ENCODE data around the gene PEAK1.

PEAK1 gene

DNA sequence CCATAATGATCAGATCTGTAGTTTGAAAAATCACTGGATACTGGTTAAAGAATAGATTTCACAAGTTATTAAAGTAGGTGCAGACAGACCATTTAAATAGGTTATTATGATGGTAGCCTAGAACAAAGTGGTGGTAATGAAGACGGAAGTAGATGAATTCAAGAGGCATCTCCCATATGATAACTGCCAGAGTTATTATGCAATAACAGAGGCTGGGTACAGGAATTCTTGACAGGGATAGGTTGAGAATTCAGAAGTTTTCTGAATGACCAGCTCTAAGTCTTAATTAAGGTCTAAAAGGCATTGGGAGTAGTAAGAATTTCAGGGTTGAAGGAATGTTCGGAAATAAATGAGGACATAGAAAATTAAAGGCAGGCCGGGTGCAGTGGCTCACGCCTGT, 108.9 kb downstream of the PEAK1 start:
- Histone ChIP-seq H3K27ac (ENCODE audit: low read length) (no peak overlapping the region), H3K9me3 (ENCODE audit: control insufficient read depth, insufficient read depth, low read length) (no peaks in the 10 kb centered on the region), H3K4me1 (ENCODE audit: control insufficient read depth, insufficient read depth, low read length) (no peaks in the 10 kb centered on the region), H3K4me3 (ENCODE audit: low read length) (no peak overlapping the region), H3K27me3 (ENCODE audit: control insufficient read depth, insufficient read depth, low read length) (no peaks in the 10 kb centered on the region), H3K36me3 (ENCODE audit: control insufficient read depth, insufficient read depth, low read length) (no peaks in the 10 kb centered on the region)
- DNase-seq (ENCODE audit: low read depth, low spot score), result no peak
- no CpG with 5 or more reads among the region's 4 CpGs for WGBS (ENCODE audit: insufficient coverage, insufficient read length)

GRCh38 chr15:77309392-77309791, 110.5 kb downstream of the PEAK1 start:
- H3K36me3 ChIP-seq (ENCODE audit: control insufficient read depth, insufficient read depth, low read length), result no peaks in the 10 kb centered on the region
- no peak for DNase-seq (ENCODE audit: low read depth, low spot score)
- H3K4me3 ChIP-seq (ENCODE audit: low read length), result no peak overlapping the region
- no peaks in the 10 kb centered on the region for H3K27me3 ChIP-seq (ENCODE audit: control insufficient read depth, insufficient read depth, low read length)
- H3K9me3 ChIP-seq (ENCODE audit: control insufficient read depth, insufficient read depth, low read length), result no peaks in the 10 kb centered on the region
- H3K4me1 ChIP-seq (ENCODE audit: control insufficient read depth, insufficient read depth, low read length), result no peaks in the 10 kb centered on the region
- no peak overlapping the region for H3K27ac ChIP-seq (ENCODE audit: low read length)

GRCh38 chr15:77305953-77306352, 114.0 kb downstream of the PEAK1 start:
- Histone ChIP-seq H3K9me3 (ENCODE audit: control insufficient read depth, insufficient read depth, low read length) (no peaks in the 10 kb centered on the region), H3K4me1 (ENCODE audit: control insufficient read depth, insufficient read depth, low read length) (no peaks in the 10 kb centered on the region), H3K27ac (ENCODE audit: low read length) (no peak overlapping the region), H3K36me3 (ENCODE audit: control insufficient read depth, insufficient read depth, low read length) (no peaks in the 10 kb centered on the region), H3K4me3 (ENCODE audit: low read length) (no peak overlapping the region), H3K27me3 (ENCODE audit: control insufficient read depth, insufficient read depth, low read length) (no peaks in the 10 kb centered on the region)
- no CpG with 5 or more reads among the region's 2 CpGs for WGBS (ENCODE audit: insufficient coverage, insufficient read length)
- DNase-seq (ENCODE audit: low read depth, low spot score), result no peak

DNA sequence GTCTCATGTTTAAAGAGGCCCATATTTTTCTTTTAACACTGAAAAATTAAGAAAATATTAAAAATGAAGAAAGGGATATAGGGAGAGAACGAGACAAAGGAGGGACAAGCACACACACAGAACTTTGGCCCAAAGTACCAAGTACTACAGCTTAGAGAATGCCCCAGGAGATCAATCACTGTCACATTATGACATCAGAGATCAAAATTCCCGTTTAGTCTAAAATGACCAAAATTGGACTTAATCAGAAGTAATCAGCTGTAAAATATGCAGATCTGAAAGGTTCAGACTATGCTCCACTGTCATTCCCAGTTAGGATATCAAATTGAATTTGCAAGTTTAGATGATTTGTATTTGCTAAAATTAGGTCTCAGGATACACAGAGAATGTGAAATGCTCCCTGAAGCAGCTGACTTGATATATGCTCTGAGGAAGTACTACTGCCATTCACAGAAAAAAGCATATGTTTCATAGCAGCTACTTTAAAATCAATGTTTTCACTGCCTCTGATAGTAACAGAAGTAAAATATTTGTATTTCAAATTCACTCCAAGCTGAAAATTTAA, 123.0 kb downstream of the PEAK1 start:
- Histone ChIP-seq H3K4me1 (ENCODE audit: control insufficient read depth, insufficient read depth, low read length) (no peaks in the 10 kb centered on the region), H3K36me3 (ENCODE audit: control insufficient read depth, insufficient read depth, low read length) (no peaks in the 10 kb centered on the region), H3K27ac (ENCODE audit: low read length) (no peak overlapping the region), H3K4me3 (ENCODE audit: low read length) (no peak overlapping the region), H3K27me3 (ENCODE audit: control insufficient read depth, insufficient read depth, low read length) (no peaks in the 10 kb centered on the region), H3K9me3 (ENCODE audit: control insufficient read depth, insufficient read depth, low read length) (no peaks in the 10 kb centered on the region)
- WGBS (ENCODE audit: insufficient coverage, insufficient read length), result no CpG with 5 or more reads among the region's 2 CpGs
- no peak for DNase-seq (ENCODE audit: low read depth, low spot score)

GRCh38 chr15:77295446-77295845, 124.5 kb downstream of the PEAK1 start:
- Histone ChIP-seq H3K4me3 (ENCODE audit: low read length) (no peak overlapping the region), H3K4me1 (ENCODE audit: control insufficient read depth, insufficient read depth, low read length) (no peaks in the 10 kb centered on the region), H3K36me3 (ENCODE audit: control insufficient read depth, insufficient read depth, low read length) (no peaks in the 10 kb centered on the region), H3K27me3 (ENCODE audit: control insufficient read depth, insufficient read depth, low read length) (no peaks in the 10 kb centered on the region), H3K9me3 (ENCODE audit: control insufficient read depth, insufficient read depth, low read length) (no peaks in the 10 kb centered on the region), H3K27ac (ENCODE audit: low read length) (no peak overlapping the region)
- WGBS (ENCODE audit: insufficient coverage, insufficient read length), result no CpG with 5 or more reads among the region's 2 CpGs
- DNase-seq (ENCODE audit: low read depth, low spot score), result no peak

- Histone ChIP-seq H3K27ac (ENCODE audit: low read length) (no peak overlapping the region), H3K4me1 (ENCODE audit: control insufficient read depth, insufficient read depth, low read length) (no peaks in the 10 kb centered on the region), H3K36me3 (ENCODE audit: control insufficient read depth, insufficient read depth, low read length) (no peaks in the 10 kb centered on the region), H3K4me3 (ENCODE audit: low read length) (no peak overlapping the region), H3K27me3 (ENCODE audit: control insufficient read depth, insufficient read depth, low read length) (no peaks in the 10 kb centered on the region), H3K9me3 (ENCODE audit: control insufficient read depth, insufficient read depth, low read length) (no peaks in the 10 kb centered on the region)
- DNase-seq (ENCODE audit: low read depth, low spot score), result no peak
- WGBS (ENCODE audit: insufficient coverage, insufficient read length), result no CpG with 5 or more reads among the region's 1 CpG
Observed at GRCh38 chr15:77292969-77293558, 126.8 kb downstream of the PEAK1 start.

GRCh38 chr15:77291107-77291506, 128.8 kb downstream of the PEAK1 start:
- no peaks in the 10 kb centered on the region for H3K9me3 ChIP-seq (ENCODE audit: control insufficient read depth, insufficient read depth, low read length)
- H3K36me3 ChIP-seq (ENCODE audit: control insufficient read depth, insufficient read depth, low read length), result no peaks in the 10 kb centered on the region
- no peaks in the 10 kb centered on the region for H3K4me1 ChIP-seq (ENCODE audit: control insufficient read depth, insufficient read depth, low read length)
- H3K27me3 ChIP-seq (ENCODE audit: control insufficient read depth, insufficient read depth, low read length), result no peaks in the 10 kb centered on the region
- H3K27ac ChIP-seq (ENCODE audit: low read length), result no peak overlapping the region
- no CpG with 5 or more reads among the region's 4 CpGs for whole genome bisulfite sequencing (ENCODE audit: insufficient coverage, insufficient read length)
- H3K4me3 ChIP-seq (ENCODE audit: low read length), result no peak overlapping the region
- no peak for DNase-seq (ENCODE audit: low read depth, low spot score)

GRCh38 chr15:77287385-77287784, 132.5 kb downstream of the PEAK1 start:
- Histone ChIP-seq H3K4me1 (ENCODE audit: control insufficient read depth, insufficient read depth, low read length) (no peaks in the 10 kb centered on the region), H3K9me3 (ENCODE audit: control insufficient read depth, insufficient read depth, low read length) (no peaks in the 10 kb centered on the region), H3K36me3 (ENCODE audit: control insufficient read depth, insufficient read depth, low read length) (no peaks in the 10 kb centered on the region), H3K27ac (ENCODE audit: low read length) (no peak overlapping the region), H3K4me3 (ENCODE audit: low read length) (no peak overlapping the region), H3K27me3 (ENCODE audit: control insufficient read depth, insufficient read depth, low read length) (no peaks in the 10 kb centered on the region)
- DNase-seq (ENCODE audit: low read depth, low spot score), result no peak
- WGBS (ENCODE audit: insufficient coverage, insufficient read length), result no CpG with 5 or more reads among the region's 2 CpGs

GRCh38 chr15:77285057-77285997, 134.6 kb downstream of the PEAK1 start:
- Histone ChIP-seq H3K4me1 (ENCODE audit: control insufficient read depth, insufficient read depth, low read length) (no peaks in the 10 kb centered on the region), H3K36me3 (ENCODE audit: control insufficient read depth, insufficient read depth, low read length) (no peaks in the 10 kb centered on the region), H3K4me3 (ENCODE audit: low read length) (no peak overlapping the region), H3K27me3 (ENCODE audit: control insufficient read depth, insufficient read depth, low read length) (no peaks in the 10 kb centered on the region), H3K27ac (ENCODE audit: low read length) (no peak overlapping the region), H3K9me3 (ENCODE audit: control insufficient read depth, insufficient read depth, low read length) (no peaks in the 10 kb centered on the region)
- WGBS (ENCODE audit: insufficient coverage, insufficient read length), result no CpG with 5 or more reads among the region's 12 CpGs
- DNase-seq (ENCODE audit: low read depth, low spot score), result no peak

DNA sequence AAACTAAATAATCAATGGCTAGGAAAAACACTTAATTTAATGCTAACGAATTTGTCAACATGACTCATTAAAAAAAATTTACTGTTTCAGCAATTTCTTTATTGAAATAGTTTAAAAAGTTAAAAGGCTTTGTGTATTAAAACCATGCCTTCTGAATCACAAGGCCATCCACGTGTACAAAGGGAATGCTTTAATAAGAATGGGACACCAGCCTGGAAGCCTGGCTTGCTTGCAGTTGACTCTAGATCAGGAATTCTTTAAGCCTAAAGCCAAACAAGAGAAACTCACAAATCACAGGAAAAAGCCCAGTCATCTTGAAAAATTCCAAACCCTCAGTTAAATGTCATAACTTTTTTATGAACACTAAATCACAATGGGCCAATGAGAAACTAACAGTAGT, 137.6 kb downstream of the PEAK1 start:
- H3K4me1 ChIP-seq (ENCODE audit: control insufficient read depth, insufficient read depth, low read length), result no peaks in the 10 kb centered on the region
- no peaks in the 10 kb centered on the region for H3K9me3 ChIP-seq (ENCODE audit: control insufficient read depth, insufficient read depth, low read length)
- no CpG with 5 or more reads among the region's 2 CpGs for WGBS (ENCODE audit: insufficient coverage, insufficient read length)
- no peaks in the 10 kb centered on the region for H3K36me3 ChIP-seq (ENCODE audit: control insufficient read depth, insufficient read depth, low read length)
- no peak overlapping the region for H3K27ac ChIP-seq (ENCODE audit: low read length)
- no peak overlapping the region for H3K4me3 ChIP-seq (ENCODE audit: low read length)
- no peaks in the 10 kb centered on the region for H3K27me3 ChIP-seq (ENCODE audit: control insufficient read depth, insufficient read depth, low read length)
- peak; percentile 13 for DNase-seq (ENCODE audit: low read depth, low spot score)
